Measurements from ENCODE around the gene DDRGK1.
"Not testable (repeated sequence)": the region's sequence is repeated elsewhere in the genome, so short reads cannot be mapped to it uniquely, and the experiment has no call there.

Gene DDRGK1

DNA sequence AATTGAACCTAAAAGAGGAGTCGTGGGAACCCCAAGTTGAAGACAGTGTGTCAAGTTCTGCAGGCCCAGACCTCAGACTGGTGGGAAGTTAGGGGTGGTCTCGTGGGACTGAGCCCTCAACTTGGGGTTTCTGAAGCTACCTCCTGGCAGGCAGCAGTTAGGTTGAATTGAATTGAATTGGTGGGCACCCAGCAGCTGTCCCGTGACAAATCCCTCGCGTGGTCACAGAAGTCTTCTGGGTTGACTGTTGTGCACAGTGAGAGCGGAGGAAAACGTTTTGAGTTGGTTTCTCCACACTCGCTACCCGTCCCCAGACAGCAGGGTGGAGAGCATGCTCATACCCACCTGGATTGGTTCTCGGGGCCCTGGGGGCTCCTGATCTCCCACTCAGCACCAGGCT lies 21.6 kb upstream of the DDRGK1 start:
- WGBS, 2 experiments (ENCODE audit: insufficient coverage in 2 of 2), result 92 to 96% methylated on average over 8 to 9 of the region's 10 CpGs
- Histone ChIP-seq H3K36me3 (ENCODE audit: control insufficient read depth, insufficient read depth, low read length) (peaks cover 34% of the 10 kb centered on the region), H3K4me1 (ENCODE audit: control insufficient read depth, insufficient read depth, low read length, poor library complexity, severe bottlenecking) (peaks cover 15% of the 10 kb centered on the region)

DNA sequence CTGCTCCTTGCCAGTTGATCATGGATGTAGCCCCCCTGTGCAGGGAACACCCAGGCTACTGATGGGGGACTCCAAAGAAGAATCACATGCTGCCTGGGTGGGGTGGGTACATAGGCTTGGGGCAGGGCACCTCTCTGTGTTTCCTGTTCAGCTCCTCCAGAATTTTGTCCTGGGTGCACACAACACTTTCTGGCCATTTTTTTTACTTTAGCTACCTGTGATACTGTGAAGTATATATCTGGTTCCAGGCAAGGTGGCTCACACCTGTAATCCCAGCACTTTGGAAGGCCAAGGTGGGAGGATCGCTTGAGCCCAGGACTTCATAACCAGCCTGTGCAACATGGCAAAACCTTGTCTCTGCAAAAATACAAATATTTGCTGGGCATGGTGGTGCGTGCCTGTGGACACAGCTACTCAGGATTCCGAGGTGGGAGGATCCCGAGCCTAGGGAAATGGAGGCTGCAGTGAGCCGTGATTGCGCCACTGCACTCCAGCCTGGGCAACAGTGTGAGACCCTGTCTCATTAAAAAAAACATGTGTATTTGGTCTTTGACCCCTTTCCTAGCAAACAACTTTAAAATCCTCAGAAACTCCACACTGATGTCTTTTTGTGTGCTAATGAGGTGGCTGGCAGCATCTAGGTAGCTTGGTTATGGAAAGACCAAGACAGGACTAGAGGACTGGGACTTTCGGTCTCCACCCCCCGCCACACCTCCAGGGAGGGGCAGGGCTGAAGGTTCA lies 20.4 kb upstream of the DDRGK1 start:
- Histone ChIP-seq H3K9me3 (ENCODE audit: control insufficient read depth, low read length) (no peaks in the 10 kb centered on the region), H3K4me3 (ENCODE audit: extremely low read depth, insufficient read depth, low read length, poor library complexity, severe bottlenecking) (no peak overlapping the region), H3K36me3 (ENCODE audit: control insufficient read depth, insufficient read depth, low read length) (peaks cover 44% of the 10 kb centered on the region), H3K4me1 (ENCODE audit: control insufficient read depth, insufficient read depth, low read length, poor library complexity, severe bottlenecking) (peaks cover 15% of the 10 kb centered on the region), H3K27ac (ENCODE audit: low read depth, low read length, severe bottlenecking) (no peak overlapping the region)
- WGBS, 2 experiments (ENCODE audit: insufficient coverage in 2 of 2), result 88 to 96% methylated on average over 7 to 8 of the region's 8 CpGs

More for the DNA sequence above, 21.6 kb upstream of the DDRGK1 start:
- H3K9me3 ChIP-seq (ENCODE audit: control insufficient read depth, low read length), result no peaks in the 10 kb centered on the region
- H3K27ac ChIP-seq (ENCODE audit: low read depth, low read length, severe bottlenecking), result no peak overlapping the region
- no peak overlapping the region for H3K4me3 ChIP-seq (ENCODE audit: extremely low read depth, insufficient read depth, low read length, poor library complexity, severe bottlenecking)

DNA sequence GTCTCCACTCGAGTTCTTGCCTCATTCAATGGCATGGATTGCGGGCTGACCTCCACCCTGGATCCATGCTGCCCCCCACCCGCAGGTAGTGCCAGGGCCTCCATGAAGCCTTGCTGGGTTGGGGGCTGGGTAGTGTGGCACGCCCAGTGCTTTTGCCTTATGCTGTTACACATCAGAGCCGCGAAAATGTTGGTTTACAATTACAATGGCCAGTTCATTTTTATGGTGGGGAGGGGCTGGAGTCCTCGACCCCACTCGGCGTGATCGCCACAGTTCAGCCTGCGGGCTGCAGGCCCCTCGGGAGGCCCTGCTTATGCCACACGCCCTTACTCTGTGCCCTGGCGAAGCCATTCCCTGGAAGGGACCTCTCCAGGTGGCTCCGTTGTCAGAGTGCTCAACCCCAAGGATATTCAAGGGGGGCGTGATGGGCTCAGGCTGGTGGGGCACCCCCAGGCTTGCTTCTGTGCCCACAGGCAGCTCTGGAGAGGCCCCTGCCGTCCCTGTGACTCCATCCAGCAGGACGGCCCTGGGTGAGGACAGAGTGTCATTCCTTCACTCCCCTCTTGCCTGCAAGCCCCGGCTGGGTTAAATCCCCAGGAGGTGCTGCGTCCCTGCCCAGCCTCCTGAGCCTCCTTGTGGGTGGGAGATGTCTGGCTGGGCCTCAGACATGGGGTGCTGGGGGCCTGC lies 19.7 kb upstream of the DDRGK1 start:
- H3K36me3 ChIP-seq (ENCODE audit: control insufficient read depth, insufficient read depth, low read length), result peaks cover 51% of the 10 kb centered on the region
- no peak overlapping the region for H3K4me3 ChIP-seq (ENCODE audit: extremely low read depth, insufficient read depth, low read length, poor library complexity, severe bottlenecking)
- no peaks in the 10 kb centered on the region for H3K9me3 ChIP-seq (ENCODE audit: control insufficient read depth, low read length)
- H3K4me1 ChIP-seq (ENCODE audit: control insufficient read depth, insufficient read depth, low read length, poor library complexity, severe bottlenecking), result peaks cover 15% of the 10 kb centered on the region
- 96% methylated on average over 18 to 20 of the region's 20 CpGs for WGBS, 2 experiments (ENCODE audit: insufficient coverage in 2 of 2)
- no peak overlapping the region for H3K27ac ChIP-seq (ENCODE audit: low read depth, low read length, severe bottlenecking)

DNA sequence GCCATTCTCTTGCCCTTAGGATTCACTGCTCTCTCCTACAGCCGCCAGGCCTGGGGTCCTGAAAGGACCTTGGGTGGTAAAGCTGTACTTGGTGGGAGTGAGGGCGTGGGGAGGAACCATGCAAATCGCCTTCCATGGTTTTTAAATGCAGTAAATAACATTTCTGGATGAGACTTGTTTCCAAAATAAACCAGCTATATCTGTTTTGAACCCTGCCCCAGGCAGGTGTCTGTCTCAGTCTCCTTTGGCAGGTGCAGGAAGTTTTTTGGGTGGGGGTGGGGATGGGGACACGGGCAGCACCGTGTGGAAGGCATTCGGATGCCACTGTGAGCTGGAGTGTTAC lies 19.1 kb upstream of the DDRGK1 start:
- Histone ChIP-seq H3K4me3 (ENCODE audit: extremely low read depth, insufficient read depth, low read length, poor library complexity, severe bottlenecking) (no peak overlapping the region), H3K27ac (ENCODE audit: low read depth, low read length, severe bottlenecking) (no peak overlapping the region), H3K4me1 (ENCODE audit: control insufficient read depth, insufficient read depth, low read length, poor library complexity, severe bottlenecking) (peaks cover 15% of the 10 kb centered on the region), H3K36me3 (ENCODE audit: control insufficient read depth, insufficient read depth, low read length) (peaks cover 53% of the 10 kb centered on the region), H3K9me3 (ENCODE audit: control insufficient read depth, low read length) (no peaks in the 10 kb centered on the region)
- 93 to 96% methylated on average over 4 to 5 of the region's 6 CpGs for WGBS, 2 experiments (ENCODE audit: insufficient coverage in 2 of 2)

DNA sequence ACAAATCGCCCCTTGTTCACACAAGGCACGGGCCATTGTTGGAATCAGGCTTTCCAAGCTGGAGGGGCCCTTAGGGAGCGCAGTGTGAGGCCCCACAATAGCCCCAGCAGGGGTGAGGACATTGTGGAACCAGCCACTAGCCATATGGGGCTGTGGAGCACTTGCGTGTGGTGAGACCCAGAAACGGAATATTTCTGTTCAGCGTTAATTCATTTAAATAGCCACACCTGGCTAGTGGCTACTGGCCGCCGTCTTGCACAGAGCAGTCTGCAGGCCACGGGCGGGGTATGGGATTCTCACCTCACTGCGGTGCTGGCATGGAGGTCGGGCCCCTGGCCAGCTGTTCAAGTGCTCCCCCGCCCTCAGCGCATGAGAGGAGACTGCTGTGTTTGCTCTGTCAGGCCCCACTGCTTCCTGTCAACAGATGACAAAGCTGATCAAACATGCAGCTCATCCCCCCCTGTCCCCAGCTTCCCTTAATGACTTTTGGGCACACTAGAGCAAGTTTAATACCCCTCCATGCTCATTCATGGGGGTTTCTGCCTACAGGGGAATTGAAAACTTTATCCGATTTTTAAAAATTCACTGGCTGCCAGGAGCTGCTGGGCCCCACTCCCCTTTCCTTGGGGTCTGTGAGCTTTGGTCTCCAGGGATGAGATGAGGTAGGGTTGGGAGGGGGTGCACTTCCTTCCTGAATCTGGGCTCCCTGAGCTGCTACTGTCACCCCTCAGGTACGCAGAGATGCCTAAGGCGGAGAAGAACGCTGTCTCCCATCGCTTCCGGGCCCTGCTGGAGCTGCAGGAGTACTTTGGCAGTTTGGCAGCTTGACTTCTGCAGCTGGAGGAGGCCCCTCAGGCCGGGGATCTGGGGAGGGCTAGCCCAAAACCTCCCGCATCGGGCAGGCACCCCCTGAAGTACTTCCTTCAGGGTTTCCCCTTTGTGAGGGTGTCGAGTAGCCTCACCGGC lies 18.4 kb upstream of the DDRGK1 start:
- H3K27ac ChIP-seq (ENCODE audit: low read depth, low read length, severe bottlenecking), result no peak overlapping the region
- no peaks in the 10 kb centered on the region for H3K9me3 ChIP-seq (ENCODE audit: control insufficient read depth, low read length)
- H3K4me1 ChIP-seq (ENCODE audit: control insufficient read depth, insufficient read depth, low read length, poor library complexity, severe bottlenecking), result peaks cover 15% of the 10 kb centered on the region
- 93 to 95% methylated on average over 25 of the region's 25 CpGs for WGBS, 2 experiments (ENCODE audit: insufficient coverage in 2 of 2)
- H3K36me3 ChIP-seq (ENCODE audit: control insufficient read depth, insufficient read depth, low read length), result peaks cover 57% of the 10 kb centered on the region
- no peak overlapping the region for H3K4me3 ChIP-seq (ENCODE audit: extremely low read depth, insufficient read depth, low read length, poor library complexity, severe bottlenecking)

DNA sequence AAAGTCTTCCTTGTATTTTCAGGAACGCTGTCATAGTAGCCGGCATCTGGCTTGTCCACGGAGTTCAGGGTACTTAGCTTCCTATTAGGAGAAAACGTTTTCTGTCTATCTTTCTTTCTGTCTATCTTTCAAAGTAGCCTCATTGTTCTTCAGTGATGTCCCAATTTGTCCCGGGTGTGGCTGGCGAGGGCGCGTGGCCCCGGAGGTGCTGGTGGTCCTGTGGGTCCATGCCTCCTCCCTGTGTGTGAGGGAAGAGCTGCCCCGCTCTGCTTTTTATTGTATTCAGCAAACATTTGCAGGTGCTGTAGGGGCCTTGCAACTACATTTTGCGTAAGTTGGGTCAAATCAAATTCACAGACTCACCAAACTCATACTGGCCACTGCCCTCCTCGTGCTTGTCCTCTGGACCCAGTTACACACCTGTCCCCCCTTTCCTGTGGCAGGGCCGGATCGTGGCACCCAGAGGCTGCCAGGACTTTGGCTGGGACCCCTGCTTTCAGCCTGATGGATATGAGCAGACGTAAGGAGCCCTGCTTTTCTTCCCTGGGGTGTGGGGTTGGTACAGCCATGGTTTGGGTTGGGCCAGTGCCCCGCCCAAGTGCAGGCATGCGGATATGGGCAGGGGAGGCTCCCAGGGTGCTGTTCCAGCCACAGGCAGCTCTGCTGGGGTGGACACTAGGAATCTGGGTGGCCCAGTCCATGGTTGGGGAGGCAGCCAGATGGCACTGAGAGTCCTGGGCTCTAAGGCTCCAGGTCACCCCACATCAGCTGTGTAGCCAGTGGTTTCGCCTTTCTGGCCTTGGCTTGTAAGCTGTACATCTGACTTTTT lies 17.1 kb upstream of the DDRGK1 start:
- peaks cover 67% of the 10 kb centered on the region for H3K36me3 ChIP-seq (ENCODE audit: control insufficient read depth, insufficient read depth, low read length)
- 98% methylated on average over 11 to 15 of the region's 18 CpGs for WGBS, 2 experiments (ENCODE audit: insufficient coverage in 2 of 2)
- no peak overlapping the region for H3K4me3 ChIP-seq (ENCODE audit: extremely low read depth, insufficient read depth, low read length, poor library complexity, severe bottlenecking)
- H3K4me1 ChIP-seq (ENCODE audit: control insufficient read depth, insufficient read depth, low read length, poor library complexity, severe bottlenecking), result peaks cover 15% of the 10 kb centered on the region
- no peaks in the 10 kb centered on the region for H3K9me3 ChIP-seq (ENCODE audit: control insufficient read depth, low read length)
- H3K27ac ChIP-seq (ENCODE audit: low read depth, low read length, severe bottlenecking), result no peak overlapping the region

DNA sequence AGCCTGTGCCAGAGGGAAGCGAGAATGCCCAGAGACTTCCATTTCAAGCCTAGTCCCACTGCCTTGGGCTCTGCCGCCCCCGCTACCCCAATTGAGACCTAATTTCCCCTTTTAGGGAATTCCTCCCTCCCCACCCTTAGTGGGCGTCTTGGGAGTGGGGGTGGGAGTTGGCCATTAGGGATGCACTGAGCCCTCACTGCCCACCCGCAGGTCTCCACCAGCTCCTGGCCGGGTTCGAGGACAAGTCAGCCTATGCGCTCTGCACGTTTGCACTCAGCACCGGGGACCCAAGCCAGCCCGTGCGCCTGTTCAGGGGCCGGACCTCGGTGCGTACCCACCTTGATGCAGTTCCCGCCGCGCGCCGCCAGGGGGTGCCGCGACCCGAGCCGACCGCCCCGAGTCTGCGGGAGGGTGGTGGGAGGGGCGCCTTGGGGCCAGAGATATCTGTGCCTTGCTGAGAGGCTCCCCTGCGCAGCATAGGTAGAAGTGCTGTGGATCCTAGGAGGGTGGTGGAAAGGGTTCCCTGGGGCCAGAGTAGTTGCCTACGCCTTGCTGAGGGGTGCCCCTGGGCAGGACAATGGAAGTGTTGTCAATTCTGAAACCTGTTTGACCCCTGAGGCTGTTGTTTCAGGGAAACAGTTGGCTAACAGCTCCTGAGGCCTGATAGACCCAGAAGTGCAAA lies 14.0 kb upstream of the DDRGK1 start:
- Histone ChIP-seq H3K9me3 (ENCODE audit: control insufficient read depth, low read length) (no peaks in the 10 kb centered on the region), H3K4me3 (ENCODE audit: extremely low read depth, insufficient read depth, low read length, poor library complexity, severe bottlenecking) (no peak overlapping the region), H3K36me3 (ENCODE audit: control insufficient read depth, insufficient read depth, low read length) (peaks cover 84% of the 10 kb centered on the region), H3K27ac (ENCODE audit: low read depth, low read length, severe bottlenecking) (no peak overlapping the region), H3K4me1 (ENCODE audit: control insufficient read depth, insufficient read depth, low read length, poor library complexity, severe bottlenecking) (peaks cover 15% of the 10 kb centered on the region)
- WGBS, 2 experiments (ENCODE audit: insufficient coverage in 2 of 2), result 24 to 26% methylated on average over 20 to 22 of the region's 30 CpGs

GRCh38 chr20:3215359-3215917 lies 11.0 kb upstream of the DDRGK1 start:
- H3K36me3 ChIP-seq (ENCODE audit: control insufficient read depth, insufficient read depth, low read length), result peaks cover 68% of the 10 kb centered on the region
- WGBS, 2 experiments (ENCODE audit: insufficient coverage in 2 of 2), result 85 to 90% methylated on average over 2 to 5 of the region's 7 CpGs
- H3K4me3 ChIP-seq (ENCODE audit: extremely low read depth, insufficient read depth, low read length, poor library complexity, severe bottlenecking); H3K4me1 ChIP-seq (ENCODE audit: control insufficient read depth, insufficient read depth, low read length, poor library complexity, severe bottlenecking); H3K27ac ChIP-seq (ENCODE audit: low read depth, low read length, severe bottlenecking); H3K9me3 ChIP-seq (ENCODE audit: control insufficient read depth, low read length): not testable (repeated sequence)

DNA sequence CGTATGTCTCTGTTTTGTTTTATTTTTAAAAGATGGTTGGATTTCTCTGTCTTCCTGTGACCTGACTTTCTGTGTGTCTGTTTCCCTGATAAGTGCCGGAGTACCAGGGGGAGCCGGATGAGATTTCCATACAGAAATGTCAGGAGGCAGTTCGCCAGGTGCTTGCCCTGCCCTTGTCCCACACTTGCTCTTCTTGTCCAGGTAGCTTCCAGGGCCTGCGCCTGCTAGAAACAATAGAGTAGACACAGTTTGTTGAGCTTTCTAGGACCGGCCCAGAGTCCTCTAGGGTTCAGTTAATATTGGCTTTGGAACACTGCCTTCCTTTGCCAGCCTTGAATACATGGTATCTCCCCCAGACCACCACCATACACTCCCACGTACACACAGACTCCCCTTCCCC lies 8.7 kb upstream of the DDRGK1 start:
- H3K36me3 ChIP-seq (ENCODE audit: control insufficient read depth, insufficient read depth, low read length), result peaks cover 52% of the 10 kb centered on the region
- WGBS, 2 experiments (ENCODE audit: insufficient coverage in 2 of 2), result 95% methylated on average over 7 of the region's 7 CpGs
- no peak overlapping the region for H3K27ac ChIP-seq (ENCODE audit: low read depth, low read length, severe bottlenecking)
- H3K9me3 ChIP-seq (ENCODE audit: control insufficient read depth, low read length), result no peaks in the 10 kb centered on the region
- peaks cover 3% of the 10 kb centered on the region for H3K4me1 ChIP-seq (ENCODE audit: control insufficient read depth, insufficient read depth, low read length, poor library complexity, severe bottlenecking)
- no peak overlapping the region for H3K4me3 ChIP-seq (ENCODE audit: extremely low read depth, insufficient read depth, low read length, poor library complexity, severe bottlenecking)

All from mesodermal cell (in vitro differentiated cells).